SW 1271 (cell line): ENCODE measurements around the gene RECQL5.
A peak's percentile ranks its signal among the peaks of the same experiment; 100 is the strongest.

Experiments used
- DNase-seq, 2 experiments: peaks; one replicate each; lab custom pipeline; 2025; lab: John Stamatoyannopoulos, UW

The RECQL5 gene

DNA sequence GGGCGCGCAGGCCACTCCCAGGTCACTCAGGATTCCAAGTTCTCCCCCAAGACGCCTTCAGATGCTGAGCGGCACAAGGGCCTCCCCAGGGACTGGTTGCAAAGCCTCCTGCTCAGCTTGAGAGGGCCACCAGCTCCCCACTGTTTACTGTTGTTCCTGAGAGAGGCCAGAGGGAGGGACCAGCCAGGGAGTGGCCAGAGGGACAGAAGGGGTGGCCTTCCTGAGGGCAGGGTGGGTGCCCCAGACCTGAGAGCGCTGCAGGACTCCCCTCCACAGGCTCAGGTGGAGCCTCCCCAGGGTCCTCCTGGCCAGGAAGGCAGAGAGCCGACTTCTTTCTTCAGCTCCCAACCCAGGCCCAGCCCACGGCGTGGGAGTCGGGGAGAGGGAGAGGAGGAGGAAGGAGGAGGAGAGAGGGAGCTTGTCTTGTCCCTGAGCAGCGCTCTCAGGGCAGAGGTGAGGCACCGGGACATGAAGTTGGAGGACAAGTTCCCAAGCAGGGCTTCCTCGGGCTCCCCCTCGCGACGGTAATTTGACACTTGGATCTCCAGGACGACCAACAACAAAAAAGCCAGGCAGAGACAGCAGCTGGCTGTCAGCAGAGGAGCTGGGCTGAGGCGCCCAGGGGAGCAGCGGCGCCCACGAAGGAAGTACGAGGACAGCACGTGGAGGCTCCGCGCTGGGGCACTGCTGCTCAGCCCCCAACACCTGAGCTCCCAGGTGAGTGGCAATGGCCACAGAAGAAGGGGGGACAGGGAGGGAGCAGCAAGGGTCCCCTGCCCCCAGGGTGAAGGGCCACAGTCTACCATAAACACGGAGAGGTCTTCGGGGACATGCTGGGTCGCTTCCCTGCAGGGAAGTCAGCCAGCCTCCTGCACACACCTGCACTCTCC, 33.2 kb downstream of the RECQL5 start:
- peak; percentile 47 to 76 for DNase-seq

DNA sequence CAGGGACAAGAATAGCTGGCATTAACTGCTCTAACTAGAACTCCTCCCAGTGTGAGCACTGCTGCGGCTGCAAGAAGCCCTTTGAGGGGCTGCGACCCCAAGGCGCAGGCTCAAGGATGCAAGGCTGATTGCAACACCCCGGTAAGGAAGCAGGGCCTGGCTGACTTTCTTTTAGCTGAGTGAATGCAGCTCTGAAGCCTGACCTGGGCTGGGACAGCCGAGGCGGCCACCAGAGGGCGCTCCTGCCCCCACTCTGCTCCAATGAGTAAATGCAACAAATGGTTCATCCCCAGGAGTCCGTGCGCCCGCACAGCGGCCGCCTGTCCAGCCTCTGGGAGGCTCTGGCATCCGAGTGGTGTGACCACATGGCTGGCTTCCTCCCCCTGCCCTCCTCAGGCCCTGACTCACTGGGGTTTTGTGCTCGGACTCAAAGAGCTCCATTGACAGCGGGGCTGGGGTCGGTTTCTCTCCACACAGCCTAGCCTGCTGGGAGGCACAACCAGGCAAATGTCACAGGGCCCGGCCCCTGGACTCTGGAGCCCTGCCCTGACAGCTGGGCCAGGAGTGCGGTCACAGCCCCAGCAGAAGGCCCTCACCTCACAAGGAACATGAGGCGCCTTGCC, 34.0 kb downstream of the RECQL5 start, which contains the start of gene SMIM5:
TSS of gene SMIM5 (plus strand) at position 572 of the 623 bp plus-strand sequence. CDS start 6,768 bp downstream, outside the sequence.
- DNase-seq: peak; percentile 29 to 60

DNA sequence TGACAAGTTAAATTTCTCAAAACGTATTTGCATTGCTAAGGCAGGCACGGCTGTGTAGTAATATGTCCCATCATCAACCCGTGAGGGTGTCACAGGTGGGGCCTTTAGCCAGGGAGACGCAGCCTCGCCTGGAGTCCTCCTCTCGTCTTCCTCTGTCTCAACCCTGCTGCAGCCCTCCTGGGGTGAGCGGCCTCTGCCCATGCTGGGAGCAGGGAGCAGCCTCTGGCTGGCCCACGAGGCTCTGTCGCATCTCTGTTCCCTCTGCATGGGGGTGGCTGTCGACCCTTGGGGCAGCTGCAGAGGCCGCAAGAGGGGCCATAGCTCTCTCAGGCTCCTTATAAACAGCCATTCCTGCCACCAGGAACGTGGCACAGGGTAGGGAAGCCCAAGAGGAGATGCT, 34.5 kb downstream of the RECQL5 start:
- no peak for DNase-seq

DNA sequence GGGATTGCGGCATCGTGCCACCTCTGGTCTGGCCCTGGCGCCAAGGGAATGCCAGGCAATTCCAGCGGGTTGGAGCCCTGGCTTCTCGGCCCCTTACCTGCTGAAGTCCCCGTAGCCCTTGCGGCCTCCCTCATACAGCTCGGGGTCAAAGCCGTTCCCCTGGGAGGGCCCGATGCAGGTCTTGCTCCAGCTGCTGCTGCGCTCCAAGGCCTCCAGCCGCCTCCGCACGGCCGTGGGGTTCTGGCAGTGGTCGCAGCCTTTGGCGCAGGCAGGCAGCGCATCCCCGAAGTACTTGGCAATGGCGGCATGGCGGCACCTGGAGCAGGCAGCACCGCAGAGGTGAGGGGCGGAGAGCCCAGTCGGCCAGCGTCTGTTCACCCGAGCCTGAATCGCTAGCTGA, 35.6 kb downstream of the RECQL5 start:
- DNase-seq: no peak

DNA sequence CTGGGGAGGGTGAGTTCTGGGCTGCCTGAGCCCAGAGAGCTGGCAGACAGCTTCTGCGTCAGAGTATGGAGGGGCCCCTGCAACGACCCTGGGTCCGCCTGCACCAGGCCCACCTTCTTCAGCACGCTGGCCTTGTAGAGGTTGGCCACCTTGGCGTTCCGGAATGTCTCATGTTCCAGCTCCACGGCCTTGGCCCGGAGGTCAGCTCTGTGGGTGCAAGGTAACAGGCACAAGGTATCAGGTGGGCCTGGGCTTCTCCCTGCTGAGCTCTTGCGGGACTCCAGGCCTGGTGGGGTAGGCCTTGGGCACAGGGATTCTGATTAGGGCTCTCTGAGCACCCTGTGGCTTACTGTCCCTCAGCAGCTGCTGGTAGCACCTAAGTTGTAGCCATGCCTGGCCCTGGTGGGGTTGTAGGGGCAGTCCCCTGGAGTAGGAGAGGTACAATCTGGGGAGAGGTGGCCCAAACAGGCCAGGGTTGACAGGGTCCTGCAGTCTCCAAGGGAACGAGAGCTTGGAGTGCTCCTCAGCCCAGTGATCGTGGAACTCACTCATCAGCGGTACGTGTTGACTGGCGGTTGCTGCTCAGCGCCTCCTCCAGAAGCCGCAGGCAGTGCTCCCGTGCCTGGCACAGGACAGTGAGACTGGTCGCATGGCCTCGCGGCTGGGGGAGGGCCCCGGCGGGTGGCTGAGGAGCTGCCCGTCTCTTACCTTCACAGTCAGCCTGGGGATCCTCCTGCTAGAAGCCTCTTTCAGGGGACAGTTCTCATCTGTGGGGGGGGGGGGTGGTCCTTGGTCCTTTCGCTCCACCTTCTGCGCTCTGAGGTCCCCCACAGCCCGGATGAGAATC, 36.7 kb downstream of the RECQL5 start:
- DNase-seq: no peak

DNA sequence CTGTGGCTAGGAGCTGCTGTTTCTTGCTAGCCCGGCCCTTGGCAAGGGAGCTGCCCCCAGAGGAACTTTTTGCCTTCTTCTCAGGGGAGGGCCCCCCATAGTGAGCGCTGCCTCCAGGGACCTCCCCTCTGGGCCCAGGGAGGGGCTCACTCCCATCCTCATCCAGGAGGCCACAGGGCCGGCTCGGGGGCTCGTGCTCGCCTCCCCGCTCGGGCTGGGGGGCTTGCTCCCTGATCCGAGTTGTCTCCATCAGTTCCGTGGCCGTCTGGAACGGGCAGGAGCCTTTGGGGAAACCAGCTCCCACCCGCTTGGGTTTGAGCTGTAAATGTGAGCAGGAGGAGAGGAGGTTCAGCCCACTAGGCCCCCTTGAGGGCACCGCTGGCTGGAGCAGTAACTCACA, 37.8 kb downstream of the RECQL5 start:
- DNase-seq: no peak

DNA sequence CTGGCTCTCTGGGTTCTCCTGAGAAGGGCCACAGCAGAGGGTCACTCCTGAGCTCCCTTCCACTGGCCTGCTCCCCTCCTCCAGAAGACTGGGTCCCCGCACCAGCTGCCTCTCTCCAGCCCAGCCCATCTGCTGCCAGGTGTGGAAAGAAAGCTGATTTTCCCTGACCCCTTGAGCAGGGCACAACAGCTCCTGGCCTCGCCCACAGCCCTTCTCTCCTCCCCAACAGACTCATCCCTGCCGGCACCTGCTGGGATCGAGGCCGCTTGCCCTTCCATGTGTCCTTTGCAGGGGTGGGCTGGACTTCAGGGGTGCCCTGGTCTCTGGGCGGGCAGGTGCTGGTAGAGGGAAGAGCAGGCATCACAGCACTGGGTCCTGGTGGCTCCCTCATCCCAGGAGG, 38.5 kb downstream of the RECQL5 start:
- no peak for DNase-seq

DNA sequence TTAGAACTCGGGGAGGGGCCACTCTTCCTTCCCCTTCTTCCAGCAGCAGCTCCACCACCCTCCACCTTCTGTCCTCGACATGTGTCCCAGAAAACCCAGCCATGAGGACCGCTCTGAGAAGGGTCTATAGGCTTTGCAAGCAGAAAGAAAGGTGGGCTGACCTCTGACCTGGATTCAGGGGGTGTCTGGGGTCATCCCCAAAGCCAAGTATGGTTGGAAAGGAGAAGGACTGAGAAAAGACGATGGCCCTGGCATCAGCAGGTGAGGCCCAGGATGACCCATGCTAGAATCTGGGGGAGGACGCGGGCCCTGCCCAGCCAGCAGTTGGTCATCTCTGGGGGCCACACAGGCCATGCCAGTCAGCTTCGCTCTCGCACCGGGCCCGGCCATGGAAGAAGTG, 39.9 kb downstream of the RECQL5 start:
- no peak for DNase-seq

DNA sequence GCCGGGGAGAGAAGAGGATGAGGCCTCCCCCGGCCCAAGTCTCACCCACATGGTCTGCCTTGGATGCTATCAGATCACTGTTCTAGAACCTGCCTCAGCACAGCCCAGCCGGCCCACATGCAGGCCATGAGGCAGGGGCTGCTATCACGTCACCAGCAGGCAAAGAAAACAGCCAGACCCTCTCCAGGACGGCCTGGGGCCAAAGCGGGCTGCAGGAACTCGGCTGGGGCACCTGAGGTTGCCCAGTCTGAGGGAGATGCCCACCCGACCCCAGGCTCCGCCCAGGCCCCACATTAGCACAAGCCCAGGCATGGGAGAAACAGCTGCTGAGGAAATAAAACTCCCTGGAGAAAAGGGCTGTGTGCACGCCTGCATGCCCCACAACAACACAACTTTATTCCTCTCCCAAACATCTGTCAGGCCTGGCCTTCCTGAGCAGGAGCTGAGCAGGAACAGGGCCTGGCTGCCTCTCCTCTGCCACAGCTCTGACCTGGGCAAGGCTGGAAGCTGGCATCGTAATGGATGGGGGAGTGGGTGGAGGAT, 40.4 kb downstream of the RECQL5 start:
- no peak for DNase-seq

DNA sequence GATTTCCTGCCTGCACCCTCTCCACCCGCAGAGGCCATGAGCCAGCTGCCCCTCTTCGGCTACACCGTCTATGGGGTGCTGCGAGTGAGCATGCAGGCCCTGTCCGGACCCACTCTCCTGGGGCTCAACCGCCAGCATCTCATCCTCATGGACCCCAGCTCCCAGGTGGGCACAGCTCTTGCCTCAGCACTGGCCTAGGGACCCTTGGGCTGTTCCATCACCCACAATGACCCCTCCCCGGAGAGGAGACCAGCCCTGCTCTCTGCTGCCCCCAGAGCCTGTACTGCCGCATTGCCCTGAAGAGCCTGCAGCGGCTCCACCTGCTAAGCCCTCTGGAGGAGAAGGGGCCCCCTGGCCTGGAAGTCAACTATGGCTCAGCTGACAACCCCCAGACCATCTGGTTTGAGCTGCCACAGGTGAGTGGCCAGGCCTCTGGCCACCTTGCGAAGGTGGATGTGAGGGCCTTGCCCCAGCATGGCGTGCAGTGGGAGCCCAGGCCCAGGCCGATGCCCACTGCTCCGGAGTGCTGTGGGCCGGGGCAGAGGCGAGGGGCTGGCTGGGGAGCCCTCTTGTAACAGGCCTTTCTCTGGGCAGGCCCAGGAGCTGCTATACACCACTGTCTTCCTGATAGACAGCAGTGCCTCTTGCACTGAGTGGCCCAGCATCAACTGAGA, 41.0 kb downstream of the RECQL5 start:
- no peak for DNase-seq

DNA sequence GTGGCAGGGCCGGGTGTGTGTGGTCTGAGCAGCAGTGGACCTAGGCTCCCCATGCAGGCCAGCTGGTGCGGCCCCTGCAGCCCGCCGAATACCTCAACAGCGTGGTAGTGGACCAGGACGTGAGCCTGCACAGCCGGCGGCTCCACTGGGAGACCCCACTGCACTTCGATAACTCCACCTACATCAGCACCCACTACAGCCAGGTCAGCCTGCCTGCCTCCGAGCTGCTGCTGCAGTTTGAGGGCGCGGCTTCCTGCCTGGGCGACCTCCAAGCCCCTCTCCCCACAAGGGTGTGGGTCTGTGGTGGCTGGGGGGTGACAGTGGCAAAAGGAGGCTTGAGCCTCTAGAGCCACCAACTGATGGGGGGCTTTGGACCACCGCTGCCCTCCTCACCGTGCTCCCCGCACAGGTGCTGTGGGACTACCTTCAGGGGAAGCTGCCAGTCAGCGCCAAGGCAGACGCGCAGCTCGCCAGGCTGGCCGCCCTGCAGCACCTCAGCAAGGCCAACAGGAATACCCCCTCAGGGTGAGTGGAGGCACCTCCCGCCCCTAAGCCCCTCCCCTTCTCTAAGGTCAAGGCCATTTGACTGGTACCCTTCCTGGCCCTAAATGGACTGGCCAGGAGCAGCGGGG, 42.1 kb downstream of the RECQL5 start:
- DNase-seq: no peak

DNA sequence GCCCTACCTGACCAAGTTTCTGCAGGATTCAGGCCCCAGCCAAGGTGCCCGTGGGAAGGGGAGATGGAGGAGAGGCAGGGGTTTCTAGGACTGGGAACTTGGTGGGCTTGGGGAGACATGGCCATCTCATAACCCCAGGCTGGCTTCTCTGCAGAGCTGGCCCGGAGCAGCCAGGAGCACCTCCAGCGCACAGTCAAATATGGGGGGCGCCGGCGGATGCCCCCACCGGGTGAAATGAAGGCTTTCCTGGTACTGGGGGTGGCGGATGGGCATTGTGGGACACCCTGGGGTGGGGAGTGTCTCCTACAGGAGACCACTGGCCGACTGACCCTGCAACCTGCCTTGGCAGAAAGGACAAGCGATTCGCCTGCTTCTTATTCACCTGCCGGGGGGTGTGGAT, 42.9 kb downstream of the RECQL5 start:
- no peak for DNase-seq

DNA sequence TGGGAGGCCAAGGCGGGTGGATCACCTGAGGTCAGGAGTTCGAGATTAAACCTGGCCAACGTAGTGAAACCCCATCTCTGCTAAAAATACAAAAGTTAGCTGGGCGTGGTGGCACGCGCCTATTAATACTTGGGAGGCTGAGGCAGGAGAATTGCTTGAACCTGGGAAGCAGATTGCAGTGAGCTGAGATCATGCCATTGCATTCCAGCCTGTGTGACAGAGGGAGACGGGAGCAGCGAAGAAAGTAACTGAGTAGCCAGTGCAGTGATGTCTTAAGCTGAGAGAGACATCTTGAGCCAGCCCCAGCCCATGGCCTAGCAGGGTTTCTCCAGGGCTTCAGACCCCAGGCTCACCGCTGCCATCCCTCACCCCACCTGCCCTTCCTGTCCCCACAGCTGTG, 43.6 kb downstream of the RECQL5 start:
- DNase-seq: no peak

DNA sequence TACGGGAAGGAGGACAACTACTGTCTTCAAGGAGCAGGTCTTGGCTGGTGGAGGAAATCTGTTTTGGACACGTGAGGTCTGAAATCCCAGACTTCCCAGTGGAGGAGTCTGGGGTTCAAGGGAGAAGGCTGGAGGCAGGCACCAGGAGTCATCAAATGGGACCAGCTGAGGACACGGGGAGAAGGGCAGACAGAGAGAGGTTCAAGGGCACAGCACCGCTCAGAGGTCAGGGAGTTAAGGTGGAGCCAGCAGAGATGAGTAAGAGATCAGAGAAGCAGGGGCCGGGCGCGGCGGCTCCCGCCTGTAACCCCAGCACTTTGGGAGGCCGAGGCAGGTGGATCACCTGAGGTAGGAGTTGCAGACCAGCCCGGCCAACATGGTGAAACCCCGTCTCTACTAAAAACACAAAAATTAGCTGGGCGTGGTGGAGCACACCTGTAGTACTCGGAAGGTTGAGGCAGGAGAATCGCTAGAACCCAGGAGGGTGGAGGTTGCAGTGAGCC, 44.1 kb downstream of the RECQL5 start:
- DNase-seq: no peak

DNA sequence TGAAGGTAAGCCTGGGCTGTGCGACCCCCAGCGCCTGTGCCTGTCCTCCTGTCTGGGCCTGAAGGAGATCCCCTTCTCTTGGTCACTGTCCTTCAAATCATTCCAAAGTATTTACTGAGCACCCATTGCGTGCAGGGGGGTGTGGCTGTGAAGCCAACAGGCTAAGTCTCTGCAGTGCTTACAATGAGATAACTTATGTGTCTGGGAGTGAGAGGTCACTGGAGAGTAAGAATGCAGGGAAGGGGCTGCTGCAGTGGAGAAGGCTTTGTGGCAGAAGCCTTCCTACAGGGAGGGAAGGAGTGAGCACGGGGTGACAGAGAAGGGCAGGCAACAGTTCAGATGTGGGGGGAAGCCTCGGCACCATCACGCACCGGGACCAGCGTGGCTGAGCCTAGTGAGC, 44.9 kb downstream of the RECQL5 start:
- no peak for DNase-seq

DNA sequence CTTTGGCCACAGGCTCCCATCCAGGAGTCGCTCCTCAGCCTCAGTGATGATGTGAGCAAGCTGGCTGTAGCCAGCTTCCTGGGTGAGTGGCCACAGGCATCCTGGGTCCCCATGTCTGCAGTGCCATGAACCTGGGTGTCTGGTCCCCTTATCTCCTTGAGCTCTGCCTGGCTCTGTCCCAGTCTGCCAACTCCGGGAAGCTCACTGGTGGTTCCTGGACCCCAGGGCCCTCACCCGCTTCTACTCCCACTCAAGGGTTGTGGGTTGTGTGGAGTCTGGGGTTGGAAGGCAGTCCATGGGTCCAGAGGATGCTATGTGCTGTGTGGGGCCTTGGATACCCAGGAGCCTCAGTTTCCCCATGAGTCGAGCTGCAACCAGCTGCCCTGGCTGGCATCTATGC, 45.5 kb downstream of the RECQL5 start:
- no peak for DNase-seq

DNA sequence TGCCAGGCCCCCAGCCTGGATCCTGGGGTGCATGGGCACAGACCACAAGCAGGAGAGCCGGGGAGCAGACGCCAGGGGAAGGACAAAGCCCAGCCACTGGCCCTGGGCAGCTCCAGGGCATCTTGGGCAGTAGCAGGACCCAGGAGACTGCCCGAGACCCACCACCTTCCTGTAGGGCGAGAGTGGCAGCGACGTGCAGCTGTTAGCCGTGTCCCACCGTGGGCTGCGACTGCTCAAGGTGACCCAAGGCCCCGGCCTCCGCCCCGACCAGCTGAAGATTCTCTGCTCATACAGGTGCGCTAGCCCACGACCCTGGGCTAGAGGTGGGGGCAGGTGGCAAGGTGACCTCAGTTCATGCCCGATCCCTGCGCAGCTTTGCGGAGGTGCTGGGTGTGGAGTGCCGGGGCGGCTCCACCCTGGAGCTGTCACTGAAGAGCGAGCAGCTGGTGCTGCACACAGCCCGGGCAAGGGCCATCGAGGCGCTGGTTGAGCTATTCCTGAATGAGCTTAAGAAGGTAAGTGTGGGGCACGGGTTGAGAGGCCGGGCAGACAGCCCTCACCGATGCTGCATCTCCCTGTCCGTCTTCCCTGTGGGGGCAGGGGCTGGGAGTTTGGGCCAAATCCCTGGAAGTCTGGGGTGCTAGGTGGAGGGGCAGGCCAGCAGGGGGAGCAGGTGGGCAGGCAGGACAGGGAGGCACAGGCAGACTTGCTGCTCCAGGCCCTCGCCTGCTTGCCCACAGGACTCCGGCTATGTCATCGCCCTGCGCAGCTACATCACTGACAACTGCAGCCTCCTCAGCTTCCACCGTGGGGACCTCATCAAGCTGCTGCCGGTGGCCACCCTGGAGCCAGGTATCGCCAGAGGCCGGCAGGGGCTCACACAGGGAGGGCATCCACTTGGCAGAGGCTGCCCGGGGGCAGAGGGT, 47.2 kb downstream of the RECQL5 start:
- peak in 1 of 2 experiments; percentile 15 for DNase-seq

DNA sequence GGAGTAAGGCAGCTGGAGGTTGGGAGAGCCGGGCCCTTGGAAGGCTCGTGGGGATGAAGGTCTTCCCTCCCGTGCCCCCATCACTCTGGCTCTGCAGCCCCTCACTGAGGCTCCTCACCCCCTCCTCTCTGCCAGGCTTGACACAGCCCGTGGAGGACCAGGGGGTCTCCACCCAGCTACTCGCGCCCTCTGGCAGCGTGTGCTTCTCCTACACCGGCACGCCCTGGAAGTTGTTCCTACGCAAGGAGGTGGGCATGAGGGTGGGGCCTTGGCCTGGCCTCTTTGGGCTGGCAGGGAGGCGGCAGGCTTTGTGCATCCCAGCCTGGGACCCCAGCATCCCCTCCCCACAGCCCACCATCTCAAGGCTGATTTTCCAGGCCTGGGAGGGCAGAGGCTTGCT, 49.3 kb downstream of the RECQL5 start:
- DNase-seq: no peak

DNA sequence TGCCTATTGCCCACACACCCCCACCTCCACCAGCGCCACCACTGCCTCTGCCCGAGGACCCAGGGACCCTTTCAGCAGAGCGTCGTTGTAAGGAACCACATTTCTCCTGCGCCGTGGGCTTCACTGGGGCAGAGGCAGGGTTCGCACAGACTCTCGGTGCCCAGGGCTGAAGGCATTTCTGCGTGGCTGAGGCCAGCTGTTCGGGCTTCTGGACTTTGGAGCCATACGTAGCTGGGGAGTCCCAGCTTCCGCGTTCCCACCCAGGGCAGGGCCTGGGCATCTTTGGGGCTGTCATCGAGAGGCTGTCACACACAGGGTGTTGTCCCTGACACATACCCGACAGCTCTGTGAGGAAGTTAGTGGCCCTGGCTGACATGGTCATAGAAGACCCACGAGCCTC, 49.7 kb downstream of the RECQL5 start:
- DNase-seq: no peak
